Fibroblast of peridontal ligament (primary cell): ENCODE data around the gene TMEM231.
"Not testable (repeated sequence)": the region's sequence is repeated elsewhere in the genome, so short reads cannot be mapped to it uniquely, and the experiment has no call there.

Source experiments
- DNase-seq: peaks from one replicate; pipeline ENCODE4 v3.0.0-alpha.2; 2010; ENCODE audit errors: extremely low read depth

Gene TMEM231

DNA sequence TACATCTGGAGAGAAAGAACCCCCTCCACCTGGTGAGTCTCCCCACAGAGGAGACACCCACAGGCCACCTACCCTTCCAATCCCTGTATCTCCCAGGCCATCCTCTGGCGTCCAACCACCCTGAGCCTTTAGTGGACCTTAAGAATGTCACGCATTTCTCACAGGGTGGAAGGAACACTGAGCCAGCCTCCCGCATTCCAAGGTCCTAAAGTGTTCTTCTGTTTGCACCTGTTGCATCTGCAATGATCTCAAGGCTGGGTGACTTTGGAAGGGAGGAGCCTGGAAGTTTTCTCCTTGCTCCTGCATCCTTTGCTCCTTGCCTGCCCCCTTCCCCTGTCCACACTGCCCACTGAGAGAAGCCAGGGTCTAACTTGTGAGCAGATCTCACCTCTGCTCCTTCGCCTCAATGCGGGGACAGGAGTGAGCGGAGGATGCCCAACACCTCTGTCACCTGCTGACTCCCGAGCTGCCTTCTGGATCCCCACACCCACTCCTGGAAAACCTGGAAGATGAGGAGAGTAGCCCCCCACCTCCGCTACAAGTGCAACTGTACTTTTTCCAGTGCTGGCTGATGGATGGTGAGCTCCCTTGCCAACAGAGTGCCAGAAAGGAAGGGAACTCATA, 23.8 kb downstream of the TMEM231 start:
- DNase-seq: no peak

DNA sequence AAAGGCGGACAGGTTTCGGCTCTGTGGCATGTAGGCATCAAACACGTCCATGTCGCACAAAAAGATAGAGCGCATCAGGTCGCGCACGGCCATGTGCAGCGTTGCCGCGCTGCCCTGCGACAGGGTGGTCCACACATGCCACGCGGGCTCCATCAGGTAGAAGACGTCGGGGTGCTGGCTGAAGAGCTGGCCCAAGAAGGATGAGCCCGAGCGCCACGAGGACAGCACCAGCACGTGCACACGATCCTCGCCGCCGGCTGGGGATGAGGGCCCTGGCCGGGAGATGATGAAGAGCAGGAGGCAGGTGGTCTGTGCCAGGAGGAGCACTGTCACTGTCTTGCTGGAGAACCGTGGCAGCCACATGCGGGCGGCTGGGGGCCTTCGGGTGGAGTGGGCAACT, 26.1 kb downstream of the TMEM231 start:
- DNase-seq: no peak

GRCh38 chr16:75529056-75529905, 26.8 kb downstream of the TMEM231 start:
- no peak for DNase-seq

DNA sequence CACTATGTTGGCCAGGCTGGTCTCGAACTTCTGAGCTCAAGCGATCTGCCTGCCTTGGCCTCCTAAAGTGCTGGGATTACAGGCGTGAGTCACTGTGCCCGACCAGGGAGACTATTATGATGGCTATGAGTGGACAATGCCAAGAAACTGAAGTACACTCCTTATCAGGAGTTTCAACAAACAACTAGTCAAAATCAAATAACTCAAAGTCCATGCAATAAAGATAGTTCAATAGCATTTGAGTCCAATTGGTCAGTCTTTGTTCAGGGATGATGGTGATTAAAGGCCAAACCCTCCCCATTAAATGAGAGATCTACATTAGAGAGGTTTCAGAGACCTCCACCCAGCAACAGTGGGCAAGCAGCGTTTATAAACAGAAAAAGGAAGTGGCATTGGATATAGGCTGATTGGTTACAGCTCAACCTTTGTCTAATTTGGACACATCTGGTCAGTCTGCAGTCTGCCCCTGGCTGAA, 28.2 kb downstream of the TMEM231 start:
- no peak for DNase-seq

GRCh38 chr16:75526032-75526790, 29.8 kb downstream of the TMEM231 start:
- no peak for DNase-seq

DNA sequence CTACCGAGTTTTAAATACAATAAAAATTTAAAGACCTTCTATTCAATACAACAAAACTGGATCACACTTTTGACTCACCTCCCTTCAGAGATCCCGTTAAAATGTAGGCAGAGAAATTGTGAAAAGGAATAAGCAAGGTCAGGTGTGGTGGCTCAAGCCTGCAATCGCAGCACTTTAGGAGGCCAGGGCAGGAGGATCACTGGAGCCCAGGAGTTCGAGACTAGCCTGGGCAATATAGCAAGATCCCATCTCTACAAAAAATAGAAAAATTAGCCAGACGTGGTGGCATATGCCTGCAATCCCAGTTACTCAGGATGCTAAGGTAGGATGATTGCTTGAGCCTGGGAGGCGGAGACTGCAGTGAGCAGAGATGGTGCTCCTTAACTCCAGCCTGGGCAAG, 36.9 kb downstream of the TMEM231 start:
- no peak for DNase-seq

- not testable (repeated sequence) for DNase-seq
Measured at GRCh38 chr16:75516189-75516966, 39.7 kb downstream of the TMEM231 start.

DNA sequence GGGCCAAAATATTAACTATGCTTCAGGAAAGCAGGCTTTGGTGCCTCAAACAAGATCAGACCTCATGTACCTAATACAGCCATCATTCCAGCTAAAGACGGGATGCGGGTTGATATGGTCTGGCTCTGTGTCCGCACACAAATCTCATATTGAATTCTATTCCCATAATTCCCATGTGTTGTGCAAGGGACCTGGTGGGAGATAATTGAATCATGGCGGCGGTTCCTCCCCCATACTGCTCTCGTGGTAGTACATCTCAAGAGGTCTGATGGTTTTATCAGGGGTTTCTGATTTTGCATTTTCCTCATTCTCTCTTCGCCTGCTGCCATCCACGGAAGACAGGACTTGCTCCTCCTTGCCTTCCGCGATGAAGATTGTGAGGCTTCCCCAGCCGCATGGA, 41.8 kb downstream of the TMEM231 start:
- no peak for DNase-seq

DNA sequence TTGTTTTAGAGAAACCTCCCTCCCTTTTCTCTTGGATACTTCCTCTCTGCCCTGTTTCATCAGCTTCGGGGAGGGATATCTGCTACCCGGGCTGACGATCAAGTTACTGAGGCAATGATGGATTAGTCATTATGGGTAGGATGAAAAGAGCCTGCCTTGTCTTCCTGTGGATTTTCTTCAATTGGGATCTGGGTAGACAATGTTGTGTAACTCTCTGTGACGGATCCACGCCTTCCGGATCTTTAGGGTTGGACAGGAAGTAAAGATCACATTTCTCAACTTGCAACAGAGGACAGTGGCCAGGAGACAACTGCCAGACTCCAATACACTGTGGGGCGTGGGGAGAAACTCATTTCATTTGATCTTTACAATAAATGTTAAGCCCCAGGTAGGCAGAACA, 49.5 kb downstream of the TMEM231 start:
- peak; percentile 96 for DNase-seq

DNA sequence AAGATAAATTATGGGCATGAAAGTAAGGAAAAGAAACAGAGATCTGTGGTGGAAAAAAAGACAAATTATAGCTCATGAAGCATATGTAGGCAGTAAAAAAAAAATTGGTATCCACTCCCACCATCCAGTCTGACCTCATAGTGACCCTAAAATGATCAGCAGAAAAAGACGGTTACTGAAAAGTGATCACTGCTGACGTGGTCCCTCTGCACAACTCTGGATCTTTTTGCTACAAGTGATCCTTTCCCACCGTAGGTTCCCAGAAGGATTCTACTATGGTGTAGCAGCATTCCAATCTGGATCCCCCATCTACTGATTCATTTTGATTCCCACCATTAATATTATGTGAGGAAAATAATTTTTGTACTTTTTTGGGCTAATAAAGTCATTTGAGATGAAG, 49.9 kb downstream of the TMEM231 start:
- peak; percentile 24 for DNase-seq

DNA sequence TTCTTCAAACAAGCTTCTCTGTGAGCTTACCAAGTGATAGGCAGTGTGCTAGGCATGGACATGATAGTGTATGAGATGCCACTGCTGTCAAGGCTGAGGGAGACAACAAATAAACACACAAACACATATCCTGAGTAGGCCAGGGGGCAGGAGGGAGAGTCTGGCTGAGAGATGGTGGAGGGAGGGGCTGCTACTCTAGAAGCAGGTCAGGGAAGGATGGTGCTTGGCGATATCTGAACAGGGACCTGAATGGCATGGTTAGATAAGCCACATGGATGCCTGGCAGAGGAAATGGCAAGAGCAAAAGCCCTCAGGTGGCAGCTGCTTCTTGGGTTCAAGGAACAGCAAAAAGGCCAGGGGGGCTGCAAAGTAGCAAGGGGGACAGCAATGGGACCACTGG, 52.3 kb downstream of the TMEM231 start:
- DNase-seq: no peak

DNA sequence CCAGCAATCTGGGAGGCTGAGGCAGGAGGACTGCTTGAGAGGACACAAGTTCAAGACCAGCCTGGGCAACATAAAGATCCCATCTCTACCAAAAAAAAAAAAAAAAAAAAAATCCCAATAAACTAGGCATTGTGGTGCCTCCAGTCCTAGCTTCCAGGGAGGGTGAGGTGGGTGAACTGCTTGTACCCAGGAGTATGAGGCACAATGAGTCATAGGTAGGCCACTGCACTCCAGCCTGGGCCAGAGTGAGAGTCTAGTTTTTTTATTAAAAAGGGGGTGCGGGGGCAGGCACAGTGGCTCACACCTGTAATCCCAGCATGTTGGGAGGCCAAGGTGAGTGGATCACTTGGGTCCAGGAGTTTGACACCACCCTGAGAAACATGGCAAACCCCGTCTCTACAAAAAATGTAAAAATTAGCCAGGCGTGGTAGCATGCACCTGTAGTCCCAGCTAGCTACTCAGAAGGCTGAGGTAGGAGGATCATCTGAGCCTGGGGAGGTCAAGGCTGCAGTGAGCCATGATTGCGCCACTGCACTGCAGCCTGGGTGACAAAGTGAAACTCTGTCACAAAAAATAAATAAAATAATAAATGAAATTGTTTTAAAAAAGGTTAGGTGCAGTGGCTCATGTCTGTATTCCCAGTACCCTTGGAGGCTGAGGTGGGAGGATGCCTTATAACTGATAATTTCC, 53.0 kb downstream of the TMEM231 start:
- no peak for DNase-seq

- peak; percentile 74 for DNase-seq
Measured at GRCh38 chr16:75501820-75502219, 54.2 kb downstream of the TMEM231 start.

GRCh38 chr16:75501359-75501758, 54.7 kb downstream of the TMEM231 start:
- DNase-seq: no peak

DNA sequence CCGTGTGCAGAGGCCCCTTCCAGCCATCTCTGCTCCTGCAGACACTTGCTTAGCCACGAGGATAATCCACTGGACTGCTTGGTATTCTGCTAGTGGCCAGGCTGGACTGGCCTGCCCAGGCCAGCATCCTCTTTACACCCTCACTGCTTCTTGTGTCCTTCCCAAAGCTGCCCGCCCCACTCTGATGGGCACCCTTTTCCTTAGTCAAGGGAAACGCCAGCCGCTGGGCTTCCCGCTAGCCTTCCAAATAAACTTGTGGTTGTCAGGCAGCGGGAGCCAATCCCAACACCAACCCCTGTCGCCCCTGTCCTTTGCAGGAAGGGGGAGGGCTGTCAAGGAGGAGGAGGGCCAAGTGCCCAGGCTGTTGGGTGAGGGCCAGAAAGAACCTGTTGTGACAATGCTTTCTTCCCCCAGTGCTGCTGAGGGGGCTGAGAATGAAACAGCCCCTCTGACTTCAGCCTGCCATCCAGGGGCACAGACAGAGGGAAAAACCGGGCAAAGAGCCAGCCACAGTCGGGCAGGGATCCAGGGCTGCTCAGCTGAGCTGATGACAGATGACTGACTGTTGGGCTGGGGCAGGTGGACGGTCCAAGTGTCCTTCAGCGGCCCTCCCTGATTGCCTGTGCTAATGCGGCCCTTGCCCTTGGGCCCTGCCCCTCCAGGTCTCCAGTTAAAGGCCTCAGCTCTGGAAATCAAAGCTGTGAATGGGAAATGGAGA, 57.3 kb downstream of the TMEM231 start:
- not testable (repeated sequence) for DNase-seq

DNA sequence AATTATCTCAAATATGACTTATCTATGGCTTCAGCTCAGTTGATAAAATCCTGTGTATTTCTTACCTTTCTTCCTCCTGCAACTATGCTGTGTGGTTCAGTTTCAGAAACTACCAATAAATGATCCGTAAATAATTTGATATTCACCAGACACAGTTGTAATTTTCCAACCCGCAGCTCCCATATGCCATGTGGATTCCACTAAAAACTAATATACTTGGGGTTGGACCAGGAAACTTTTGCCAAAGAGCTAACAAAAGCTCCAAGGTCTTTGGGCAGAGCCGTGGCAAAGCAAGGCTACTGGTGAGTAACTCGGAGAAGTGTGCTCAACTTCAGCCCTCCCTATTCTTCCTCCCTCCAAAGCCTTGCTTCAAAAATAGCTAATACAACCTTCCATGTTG, 58.5 kb downstream of the TMEM231 start:
- no peak for DNase-seq

DNA sequence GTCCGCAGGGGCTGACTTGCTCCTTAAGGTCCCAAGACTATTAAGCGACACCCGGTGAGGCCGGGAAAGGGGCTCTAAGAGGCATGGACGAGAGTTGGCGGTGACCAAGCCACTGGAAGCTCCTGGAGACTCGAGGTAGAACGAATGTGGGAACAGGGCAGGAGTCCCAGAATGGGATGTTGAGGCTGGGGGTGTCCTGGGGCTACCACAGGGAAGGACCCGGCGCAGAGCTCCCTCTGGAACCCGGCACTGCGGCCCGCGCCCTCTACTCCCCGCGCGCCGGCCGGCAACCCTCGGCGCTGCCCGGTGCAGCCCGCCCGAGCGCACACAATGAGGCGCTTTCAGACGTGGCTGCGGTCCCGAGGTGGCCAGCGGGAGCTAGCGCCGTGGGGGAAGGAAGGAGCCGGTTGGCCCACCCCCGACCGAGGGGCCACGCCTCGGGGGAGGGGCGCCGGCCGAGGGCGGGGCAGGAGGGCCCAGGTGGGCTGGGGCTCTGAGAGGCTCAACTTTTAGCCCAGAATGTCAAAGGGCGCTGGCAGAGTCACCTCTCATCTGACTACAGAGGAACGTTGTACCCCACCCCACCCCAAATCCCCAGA, 60.9 kb downstream of the TMEM231 start, which contains the start of gene CHST6:
CHST6 (minus strand) TSS at position 366 of the 599 bp plus-strand sequence. CDS start 15,613 bp downstream, outside the sequence.
- DNase-seq: no peak

DNA sequence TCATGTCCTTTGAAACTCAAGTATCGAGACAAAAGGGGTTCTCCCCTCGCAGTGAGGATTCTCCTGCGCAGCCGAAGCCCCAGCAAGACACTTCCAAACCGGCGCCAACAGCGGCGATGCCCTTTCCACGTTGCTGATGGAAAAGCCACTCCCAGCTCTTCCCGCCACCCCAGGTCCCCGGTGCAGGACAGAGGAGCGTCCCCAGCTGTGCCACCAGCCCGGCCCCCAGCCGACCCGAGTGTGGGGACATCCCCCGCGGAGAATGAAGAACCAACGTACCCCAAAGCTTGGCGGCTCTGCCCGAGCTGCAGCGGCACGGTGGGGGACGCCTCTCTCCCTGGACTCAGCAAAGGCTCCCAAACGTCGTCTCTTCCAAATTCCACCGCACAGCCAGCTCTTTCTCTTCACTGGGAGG, 61.4 kb downstream of the TMEM231 start:
- DNase-seq: no peak

DNA sequence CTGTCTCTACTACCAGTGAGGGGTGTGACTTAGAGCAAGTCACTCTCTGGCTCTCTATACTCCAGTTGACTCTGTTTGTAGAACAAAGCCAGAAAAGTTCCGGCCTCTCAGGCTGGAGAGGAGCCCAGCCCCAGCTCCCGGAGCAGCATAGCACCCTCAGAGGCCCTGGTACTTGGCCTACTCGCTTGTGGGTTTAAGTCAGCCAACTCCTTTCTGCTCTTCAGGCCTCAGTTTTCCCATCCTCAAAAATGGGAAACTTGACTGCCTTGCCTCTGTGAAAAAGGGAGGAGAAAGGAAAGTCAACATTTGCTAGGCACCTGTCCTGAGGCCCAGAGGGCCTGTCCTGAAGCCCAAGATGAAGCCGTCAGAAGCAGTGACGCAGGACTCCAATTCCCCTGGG, 61.9 kb downstream of the TMEM231 start:
- DNase-seq: no peak

DNA sequence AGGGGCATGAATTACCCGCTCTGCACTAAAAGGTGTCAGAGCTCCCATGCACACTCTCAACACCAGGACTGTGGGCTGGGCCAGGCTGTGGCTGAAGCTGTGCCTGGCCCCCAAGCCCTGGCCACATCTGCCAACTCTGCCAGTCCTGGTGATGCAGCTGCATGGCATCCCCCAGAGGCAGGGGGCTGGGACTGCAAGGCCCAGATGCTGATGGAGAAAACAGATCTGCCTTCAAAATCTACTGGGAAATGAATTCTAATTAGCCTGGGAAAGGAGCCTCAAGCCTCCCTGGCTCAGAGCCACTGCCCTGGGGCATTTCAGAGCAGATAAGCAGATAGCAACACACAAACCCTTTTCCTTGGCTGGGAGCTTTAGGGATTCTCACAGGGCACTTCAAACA, 64.2 kb downstream of the TMEM231 start:
- DNase-seq: peak; percentile 30
